Renal cortex interstitium (tissue), 11 donors: Measurements from ENCODE around the gene PDE4D. TPM values are rescaled to one million over a fixed set of nuclear protein-coding genes. Genes with fewer than 3 reads are reported as not detected.

Experiments
- DNase-seq, 11 donors: peaks; one replicate each; pipeline ENCODE4 v3.0.0-alpha.2; 2013; ENCODE audit warnings: low read depth in 9 of 11, low spot score in 4 of 11; ENCODE audit errors: extremely low read depth in 1 of 11
- polyA plus RNA-seq, 3 donors: library from polyadenylated mRNA; unstranded; fragments of 120-200 nt; gene quantifications; one replicate each; pipeline ENCODE4 v1.2.1, GENCODE V29; 2013; ENCODE audit not compliant: insufficient read length in 3 of 3

PDE4D gene
- polyA plus RNA-seq, 3 donors = 18.6 to 43.9 (median 21.4) TPM

DNA sequence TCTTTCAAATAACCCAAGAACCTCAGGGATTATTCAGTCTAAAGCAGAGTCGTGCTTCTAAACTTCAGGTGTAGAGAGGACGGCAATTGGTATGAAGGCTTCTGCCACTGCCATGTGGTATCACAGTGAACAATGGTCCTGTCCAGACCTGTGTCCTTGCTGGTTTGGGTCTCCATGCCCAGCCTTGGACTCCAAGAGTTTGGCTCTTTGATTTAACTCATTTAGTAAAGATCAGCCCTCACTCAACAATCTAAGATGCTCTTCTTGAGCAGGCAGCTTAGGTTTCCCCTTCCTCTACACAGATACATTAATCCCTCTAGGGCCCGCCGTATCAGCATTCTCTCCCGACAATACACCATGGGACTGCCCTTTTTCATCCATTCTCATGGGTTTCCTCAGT is 792.7 kb downstream of the PDE4D start:
- DNase-seq = no peak

DNA sequence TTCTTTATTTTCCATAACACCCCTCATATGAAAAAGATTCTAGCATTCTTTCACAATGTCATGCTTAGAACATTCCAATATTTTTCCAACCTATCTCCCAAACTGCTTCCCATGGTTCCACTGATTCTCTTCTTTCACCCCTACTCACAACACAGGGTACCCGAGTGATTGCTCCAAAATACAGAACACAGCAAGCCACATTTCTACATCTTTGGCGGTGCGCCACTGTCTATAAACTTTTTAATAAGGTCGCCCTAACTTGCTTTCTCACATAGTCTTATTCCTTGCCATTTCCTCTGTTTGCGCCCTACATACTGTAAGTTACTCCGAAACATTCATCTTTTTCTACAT is 793.6 kb downstream of the PDE4D start:
- no peak for DNase-seq

DNA sequence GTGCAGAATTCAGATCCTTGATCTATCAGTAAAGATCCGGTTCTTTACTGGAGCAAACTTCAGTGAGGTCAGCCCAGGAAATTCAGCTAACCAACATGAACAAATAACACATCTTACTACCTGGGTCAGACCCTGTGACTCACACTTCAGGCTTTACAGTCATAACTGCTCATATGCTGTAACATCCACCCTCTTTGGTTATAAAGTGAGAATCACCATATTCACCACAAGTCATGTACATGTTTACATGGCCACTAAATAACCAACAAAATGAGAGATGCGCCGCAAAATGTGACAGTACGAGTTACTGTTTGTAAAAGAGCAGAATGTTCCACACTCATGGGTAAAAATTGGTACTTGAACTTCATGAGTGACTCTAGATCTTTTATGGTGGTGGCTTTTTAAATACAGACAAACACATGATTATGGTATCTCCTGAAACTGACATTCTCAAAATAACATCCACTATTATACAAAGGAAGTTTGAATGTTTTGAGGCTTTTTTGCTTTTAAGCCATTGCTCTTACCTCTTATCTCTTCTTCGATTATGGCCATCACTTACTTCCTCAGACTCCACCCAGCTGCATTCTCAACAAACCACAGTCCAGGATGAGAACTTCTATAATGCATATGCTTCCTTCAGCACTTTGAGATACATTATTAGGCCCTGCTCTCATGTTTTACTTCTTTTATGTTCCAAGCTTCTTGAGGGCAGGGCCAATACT is 794.1 kb downstream of the PDE4D start:
- no peak for DNase-seq

DNA sequence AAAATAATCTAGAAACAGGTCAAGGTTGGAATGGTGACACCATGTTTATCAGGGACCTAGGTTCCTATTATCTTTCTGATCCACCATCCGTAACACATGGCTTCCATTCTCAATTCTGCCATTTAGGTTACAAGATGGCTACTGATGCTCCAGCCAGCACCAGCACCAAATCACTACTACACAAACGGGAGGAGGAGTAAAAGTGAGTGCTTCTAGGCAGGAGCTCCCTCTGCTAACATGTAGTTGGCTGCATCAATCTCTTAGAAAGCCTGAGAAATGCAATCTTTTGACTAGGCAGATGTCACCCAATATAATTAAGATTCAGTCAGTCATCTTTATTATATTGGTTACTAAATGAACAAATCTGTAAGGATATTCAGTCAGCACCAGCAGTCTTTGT is 794.8 kb downstream of the PDE4D start:
- DNase-seq = no peak

DNA sequence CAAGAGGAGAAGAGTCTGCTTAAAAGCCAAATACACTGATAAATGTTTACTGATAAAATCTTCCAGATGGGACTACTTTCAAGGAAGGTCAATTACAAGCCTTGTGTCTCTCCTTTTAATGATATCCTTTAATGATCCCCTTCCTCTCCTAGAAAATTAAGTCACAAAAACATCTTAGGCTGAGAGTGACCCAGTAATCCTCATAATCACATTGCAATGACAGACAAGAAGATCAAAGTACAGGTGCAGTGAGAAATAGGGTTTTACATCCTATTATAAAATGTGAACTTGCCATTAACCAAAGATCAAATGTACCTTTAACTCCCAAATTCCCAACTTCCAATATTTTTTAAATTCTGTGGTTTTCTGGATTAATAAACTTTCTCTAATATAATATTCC is 795.8 kb downstream of the PDE4D start:
- no peak for DNase-seq

DNA sequence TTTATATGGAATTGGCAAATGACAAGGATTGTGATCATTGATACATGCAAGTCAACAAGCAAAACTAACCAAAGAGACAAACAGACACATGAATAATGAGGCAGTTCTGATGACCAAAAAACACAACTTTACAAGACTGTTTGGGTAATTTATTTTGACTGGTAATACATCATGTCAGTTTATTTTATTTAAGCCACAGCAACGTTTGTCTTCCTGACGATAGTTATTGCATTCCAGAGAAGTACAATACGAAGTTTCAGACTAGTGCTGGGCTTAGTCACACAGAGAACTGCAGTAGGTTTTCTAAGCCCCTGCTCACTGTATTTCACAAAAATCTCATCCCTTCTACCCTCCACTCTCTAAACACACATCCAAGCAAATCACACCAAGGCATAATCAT is 796.4 kb downstream of the PDE4D start:
- no peak for DNase-seq

DNA sequence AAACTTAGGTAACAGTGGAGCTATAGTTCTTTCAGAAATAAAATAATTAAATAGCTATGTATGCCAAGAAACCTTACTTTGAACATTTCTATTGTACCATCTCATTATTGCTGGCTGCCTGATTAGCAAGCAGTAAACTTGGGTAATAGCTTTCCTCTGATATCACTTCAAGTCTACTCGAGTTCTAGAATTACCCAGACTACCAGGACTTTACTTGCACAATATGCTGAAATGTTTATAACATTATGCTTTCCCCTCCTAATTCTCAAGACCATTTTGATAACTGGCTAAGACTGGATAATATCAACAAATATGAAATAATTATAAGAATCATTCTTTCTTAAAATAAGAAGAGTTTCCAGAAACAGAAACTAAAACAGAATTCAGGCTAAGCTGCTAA is 798.0 kb downstream of the PDE4D start:
- no peak for DNase-seq

DNA sequence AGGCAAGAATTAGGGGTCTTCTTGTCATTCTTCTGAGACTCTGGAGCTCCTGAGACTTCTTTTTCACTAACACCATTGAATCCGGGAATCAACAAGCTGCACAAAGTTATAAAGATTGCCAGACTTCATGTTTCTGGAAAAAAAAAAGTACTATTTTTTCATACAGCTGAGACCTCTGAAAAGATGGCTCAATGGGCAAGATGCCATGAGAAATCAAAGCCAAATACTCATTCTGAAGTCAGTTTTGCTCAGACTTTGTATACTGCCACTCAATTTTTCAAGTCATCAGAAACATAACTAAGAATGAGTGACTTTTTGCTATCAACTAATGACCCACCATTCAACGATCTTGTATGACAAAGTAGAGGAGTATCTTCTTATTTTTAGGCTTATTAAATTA is 798.7 kb downstream of the PDE4D start:
- no peak for DNase-seq

DNA sequence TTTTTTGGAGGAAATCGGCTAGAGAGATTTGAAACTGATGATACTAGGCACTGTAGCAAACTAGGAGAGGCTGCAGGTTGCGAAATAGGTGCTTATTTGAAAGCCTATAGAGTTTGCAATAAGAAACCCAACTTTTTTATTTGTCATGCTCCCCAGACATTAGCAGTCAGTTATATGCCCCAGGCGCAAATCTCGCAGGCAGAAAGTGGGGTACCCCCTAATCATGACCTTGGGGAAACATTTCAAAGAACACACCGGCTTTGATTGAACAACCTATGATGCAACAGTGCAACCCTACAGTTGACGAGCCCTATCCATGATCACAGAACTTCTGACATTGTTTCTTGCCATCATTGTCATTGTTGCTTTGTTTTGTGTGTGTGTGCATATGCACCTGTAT is 800.2 kb downstream of the PDE4D start:
- DNase-seq = no peak

DNA sequence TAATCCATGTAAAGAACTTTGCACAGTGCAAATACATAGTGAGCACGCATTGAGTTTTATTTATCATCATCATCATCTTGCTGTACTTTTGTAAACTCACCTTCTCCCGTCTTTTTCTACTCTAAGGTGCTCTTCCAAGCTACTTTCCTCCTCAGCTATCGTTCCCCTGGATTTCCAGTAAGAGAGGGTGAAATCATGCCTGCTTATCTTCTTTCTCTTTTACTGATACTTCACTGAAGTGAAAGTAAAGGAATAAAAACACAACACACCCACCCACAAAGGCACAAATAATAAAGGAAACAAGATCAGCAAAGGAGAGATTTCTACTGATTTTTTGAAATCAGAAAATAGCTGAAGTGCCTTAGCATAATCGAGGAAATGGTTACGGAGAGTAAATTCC is 800.8 kb downstream of the PDE4D start:
- no peak for DNase-seq

DNA sequence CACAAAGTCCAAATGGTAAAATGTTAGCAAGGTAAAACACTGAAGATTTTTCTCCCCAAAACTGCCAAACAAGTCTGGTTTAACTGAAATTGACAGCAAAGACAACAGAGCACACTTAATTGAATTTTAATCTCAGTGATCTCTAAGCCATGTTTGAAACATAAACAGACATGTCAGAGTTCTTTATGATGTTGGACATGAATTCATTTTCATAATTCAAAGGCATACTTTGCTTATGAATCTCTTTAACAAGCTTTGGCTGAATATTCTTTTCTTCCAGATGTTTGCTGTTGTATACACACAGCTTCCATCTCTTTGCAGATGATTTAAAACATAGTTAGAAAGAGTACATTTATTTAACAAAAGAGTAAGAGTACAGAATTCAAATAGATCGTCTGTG is 801.6 kb downstream of the PDE4D start:
- DNase-seq = no peak

DNA sequence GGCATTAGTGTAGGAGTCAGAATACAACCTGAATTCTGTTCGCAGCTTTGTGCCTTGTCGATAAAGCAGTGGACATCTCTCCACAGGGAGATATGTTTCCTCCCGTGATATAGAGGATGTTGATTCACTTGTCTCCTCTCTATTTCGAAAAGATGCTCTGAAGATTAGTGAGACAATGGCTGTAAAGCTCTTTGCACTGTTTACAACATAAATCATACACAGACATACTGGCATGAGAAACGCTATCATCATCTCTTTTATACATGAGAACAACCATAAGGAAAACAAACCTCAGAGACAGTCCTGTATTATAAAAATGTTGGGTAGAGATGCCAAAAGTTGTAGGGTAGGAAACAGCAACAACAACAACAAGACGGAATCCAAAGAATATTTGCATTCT is 803.2 kb downstream of the PDE4D start:
- DNase-seq = no peak

DNA sequence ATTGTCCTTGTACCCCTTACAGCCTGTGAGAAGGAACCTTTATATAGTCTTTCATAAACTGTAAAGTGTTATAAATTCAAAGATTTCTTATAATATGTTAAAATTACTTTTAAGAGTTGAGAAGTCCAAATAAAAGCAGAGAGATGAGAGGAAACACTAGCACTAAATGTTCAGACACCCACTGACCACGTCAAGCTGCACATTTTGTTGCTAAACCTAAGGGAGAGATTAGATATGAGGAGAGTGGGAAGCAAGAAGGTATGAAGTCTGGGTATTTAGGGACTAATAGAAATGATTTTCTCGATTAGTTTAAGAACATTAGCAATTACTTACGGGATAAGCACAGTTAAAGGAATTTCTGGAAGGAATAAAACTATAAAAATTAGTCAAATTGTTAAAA is 803.8 kb downstream of the PDE4D start:
- no peak for DNase-seq

DNA sequence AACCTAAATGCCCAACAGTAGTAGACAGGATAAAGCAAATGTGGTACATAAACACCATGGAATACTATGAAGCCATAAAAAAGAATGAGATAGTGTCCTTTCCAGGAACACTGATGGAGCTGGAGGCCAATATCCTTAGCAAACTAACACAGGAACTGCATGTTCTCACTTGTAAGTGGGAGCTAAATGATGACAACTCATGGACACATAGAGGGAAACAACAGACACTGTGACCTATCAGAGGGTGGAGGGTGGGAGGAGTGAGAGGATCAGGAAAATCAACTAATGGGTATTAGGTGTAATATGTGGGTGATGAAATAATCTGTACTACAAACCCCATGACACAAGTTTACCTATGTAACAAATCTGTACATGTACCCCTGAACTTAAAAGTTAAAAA is 805.0 kb downstream of the PDE4D start:
- DNase-seq = no peak

DNA sequence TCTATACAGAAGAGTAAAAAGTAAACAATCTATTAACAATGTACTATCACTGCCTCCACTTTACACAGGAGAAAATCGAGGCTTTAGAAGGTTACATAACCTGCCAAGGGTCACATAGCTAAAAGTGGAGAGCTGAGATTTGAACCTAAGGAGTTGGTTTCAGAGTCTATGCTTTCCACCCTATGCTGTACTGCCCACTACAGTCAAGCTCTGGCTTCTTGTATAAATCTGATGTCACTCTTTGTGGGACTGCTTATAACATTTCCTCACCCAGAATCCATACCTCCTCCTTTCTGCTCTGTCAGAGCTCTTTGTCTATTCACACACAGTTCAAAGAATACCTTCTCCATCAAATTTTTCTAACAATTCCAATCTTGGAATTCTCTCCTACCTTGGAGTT is 807.5 kb downstream of the PDE4D start:
- DNase-seq = no peak

DNA sequence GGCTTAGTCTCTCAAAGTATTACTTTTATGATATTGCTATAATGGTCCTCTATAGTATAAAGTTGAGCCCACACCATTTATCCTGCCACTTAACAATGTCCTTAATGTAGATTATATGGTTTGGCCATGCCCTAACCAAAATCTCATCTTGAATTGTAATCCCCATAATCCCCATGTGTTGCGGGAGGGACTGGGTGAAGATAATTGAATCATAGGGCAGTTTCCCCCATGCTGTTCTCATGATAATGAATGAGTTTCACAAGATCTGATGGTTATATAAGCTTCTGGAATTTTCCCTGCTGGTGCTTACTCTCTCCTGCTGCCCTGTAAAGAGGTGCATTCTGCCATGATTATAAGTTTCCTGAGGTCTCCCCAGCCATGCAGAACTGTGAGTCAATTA is 811.8 kb downstream of the PDE4D start:
- DNase-seq = no peak

DNA sequence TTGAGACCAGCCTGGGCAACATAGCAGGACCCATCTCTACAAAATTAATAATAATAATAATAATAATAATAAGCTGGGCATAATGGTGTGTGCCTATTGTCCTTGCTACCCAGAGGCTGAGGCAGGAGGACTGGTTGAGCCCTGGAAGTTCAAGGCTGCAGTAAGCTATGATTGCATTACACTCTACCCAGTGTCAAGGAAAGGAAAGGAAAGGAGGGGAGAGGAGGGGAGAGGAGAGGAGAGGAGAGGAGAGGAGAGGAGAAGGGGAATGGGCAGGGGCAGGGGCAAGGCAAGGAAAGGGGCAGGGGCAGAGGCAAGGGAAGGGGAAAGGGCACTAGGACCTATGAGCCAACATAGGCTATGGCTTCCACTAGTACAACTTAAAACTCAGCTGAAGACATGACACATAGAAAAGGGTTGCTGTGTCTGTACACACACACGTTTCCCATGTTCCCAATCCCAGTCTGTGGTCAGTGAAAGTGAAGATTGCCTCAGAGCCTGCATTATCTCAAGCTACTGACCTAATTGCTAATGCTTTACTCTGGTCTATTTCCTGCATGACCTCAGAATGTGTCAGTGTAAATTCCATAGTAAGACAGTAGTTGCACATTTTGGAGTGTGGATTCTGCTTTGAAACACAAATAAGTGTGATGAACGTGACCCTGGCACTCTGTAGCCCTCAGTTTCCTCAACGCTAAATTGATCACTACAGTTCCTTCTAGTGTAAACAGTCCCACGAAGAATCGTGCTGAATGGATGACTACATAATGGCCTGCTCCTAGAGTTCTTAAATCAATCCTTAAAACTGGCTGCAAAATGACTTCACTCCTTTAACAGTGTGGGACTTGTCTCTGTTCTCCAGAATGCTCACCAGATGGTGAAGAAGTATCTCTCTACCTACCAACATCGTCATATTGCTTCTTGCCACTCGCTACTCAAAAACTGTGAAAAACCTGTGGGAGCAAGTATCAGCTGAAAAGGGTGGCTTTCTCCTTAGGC is 813.6 kb downstream of the PDE4D start:
- no peak for DNase-seq

DNA sequence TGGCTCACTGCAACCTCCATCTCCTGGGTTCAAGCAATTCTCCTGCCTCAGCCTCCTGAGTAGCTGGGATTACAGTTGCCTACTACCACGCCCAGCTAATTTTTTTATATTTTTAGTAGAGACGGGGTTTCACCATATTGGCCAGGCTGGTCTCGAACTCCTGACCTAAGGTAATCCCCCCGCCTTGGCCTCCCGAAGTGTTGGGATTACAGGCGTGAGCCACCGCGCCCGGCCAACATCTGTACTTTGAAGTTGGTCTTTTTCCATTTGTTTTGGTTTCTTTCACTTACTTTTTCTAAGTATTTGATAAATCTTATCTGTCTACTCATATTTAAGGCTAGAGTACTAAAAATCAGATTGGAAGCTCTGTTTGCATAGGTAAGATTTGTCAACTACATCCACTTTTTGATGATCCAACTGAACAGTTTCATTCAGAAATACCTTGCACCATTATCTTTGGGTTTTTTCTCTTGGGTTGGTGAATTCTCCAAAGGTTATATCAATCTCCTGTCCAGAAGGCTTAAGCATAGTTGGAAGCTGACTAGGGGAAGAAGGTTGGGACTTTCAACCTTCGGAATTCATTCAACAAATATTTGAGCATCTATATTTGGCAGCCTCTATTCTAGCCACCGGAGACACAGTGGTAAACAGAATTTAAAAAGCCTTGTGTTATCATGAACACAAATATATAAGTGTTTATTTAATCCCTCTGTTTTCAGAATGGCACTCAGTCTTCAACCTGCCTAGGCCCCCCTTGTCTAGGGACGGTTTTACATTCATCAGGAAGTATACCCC is 821.6 kb downstream of the PDE4D start:
- DNase-seq = no peak

DNA sequence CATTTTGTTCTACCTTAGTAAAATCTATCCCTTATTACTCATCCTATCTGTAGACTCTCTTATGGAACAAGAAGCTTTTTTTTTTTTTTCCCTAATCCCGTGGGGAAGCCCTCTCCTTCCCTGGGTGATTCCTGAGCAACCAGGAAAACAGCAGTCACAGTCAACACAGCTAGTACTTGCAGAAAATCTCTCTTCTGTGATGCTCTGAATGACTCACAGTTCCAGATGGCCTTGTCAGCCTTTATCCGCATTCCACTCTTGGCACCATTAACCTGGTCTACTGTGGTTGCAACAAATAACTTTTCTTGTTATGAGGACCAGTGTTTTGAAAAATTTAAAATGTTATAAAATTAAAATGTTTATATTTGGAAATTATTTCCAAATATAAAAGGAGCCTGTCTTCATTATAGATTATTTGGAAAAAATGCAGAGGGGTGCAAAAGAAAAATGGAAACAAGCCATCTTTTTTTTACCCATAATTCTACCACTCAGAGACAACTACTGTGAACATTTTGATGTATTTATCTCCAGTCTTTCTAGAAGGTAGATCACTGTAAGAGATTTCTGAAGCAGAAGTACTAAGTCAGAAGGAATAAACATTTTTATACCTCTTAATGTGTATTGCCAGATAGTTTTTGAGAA is 824.0 kb downstream of the PDE4D start:
- no peak for DNase-seq
